ENCODE data around the gene SLC17A7.
A peak's percentile ranks its signal among the peaks of the same experiment; 100 is the strongest.

SLC17A7 gene

GRCh38 chr19:49443366-49444099 lies 2.2 kb upstream of the SLC17A7 start:
- peak; percentile 97 for DNase-seq

GRCh38 chr19:49442771-49443365 lies 1.5 kb upstream of the SLC17A7 start:
- peak; percentile 94 for DNase-seq

- peak; percentile 63 for DNase-seq
Measured at GRCh38 chr19:49442354-49442753, 1.0 kb upstream of the SLC17A7 start.

GRCh38 chr19:49441960-49442350 lies 628 bp upstream of the SLC17A7 start:
- no peak for DNase-seq

- DNase-seq = no peak
Measured at GRCh38 chr19:49440439-49441209, 703 bp downstream of the SLC17A7 start.

GRCh38 chr19:49439836-49440235 lies 1.5 kb downstream of the SLC17A7 start:
- DNase-seq = no peak

GRCh38 chr19:49438261-49438660 lies 3.1 kb downstream of the SLC17A7 start:
- DNase-seq = no peak

- peak; percentile 54 for DNase-seq
Measured at GRCh38 chr19:49437231-49437630, 4.1 kb downstream of the SLC17A7 start.

- no peak for DNase-seq
Measured at GRCh38 chr19:49436381-49437017, 4.8 kb downstream of the SLC17A7 start.

- DNase-seq = no peak
Measured at GRCh38 chr19:49435670-49436069, 5.7 kb downstream of the SLC17A7 start.

GRCh38 chr19:49434907-49435583 lies 6.3 kb downstream of the SLC17A7 start:
- DNase-seq = no peak

- DNase-seq = no peak
Measured at GRCh38 chr19:49433240-49433901, 8.0 kb downstream of the SLC17A7 start.

- no peak for DNase-seq
Measured at GRCh38 chr19:49432141-49433073, 8.9 kb downstream of the SLC17A7 start.

GRCh38 chr19:49431330-49431749 lies 10.0 kb downstream of the SLC17A7 start:
- no peak for DNase-seq

GRCh38 chr19:49430678-49431329 lies 10.5 kb downstream of the SLC17A7 start:
- DNase-seq = no peak

GRCh38 chr19:49430172-49430677 lies 11.1 kb downstream of the SLC17A7 start:
- DNase-seq = no peak

GRCh38 chr19:49428547-49429451 lies 12.5 kb downstream of the SLC17A7 start:
- DNase-seq = no peak

GRCh38 chr19:49427855-49428546 lies 13.3 kb downstream of the SLC17A7 start:
- no peak for DNase-seq

- DNase-seq = no peak
Measured at GRCh38 chr19:49427339-49427738, 14.0 kb downstream of the SLC17A7 start.
